Activated CD8-positive, alpha-beta memory T cell treated with anti-CD3 and anti-CD28 coated beads for 1 hour (primary cell): ENCODE results near the gene SLC23A3.

ENCODE experiments used
- DNase-seq, 2 donors: peaks; one replicate each; pipeline ENCODE4 v3.0.0-alpha.2; 2020; ENCODE audit warnings: low read depth in 1 of 2; ENCODE audit errors: extremely low read depth in 1 of 2

The SLC23A3 gene, protein sequence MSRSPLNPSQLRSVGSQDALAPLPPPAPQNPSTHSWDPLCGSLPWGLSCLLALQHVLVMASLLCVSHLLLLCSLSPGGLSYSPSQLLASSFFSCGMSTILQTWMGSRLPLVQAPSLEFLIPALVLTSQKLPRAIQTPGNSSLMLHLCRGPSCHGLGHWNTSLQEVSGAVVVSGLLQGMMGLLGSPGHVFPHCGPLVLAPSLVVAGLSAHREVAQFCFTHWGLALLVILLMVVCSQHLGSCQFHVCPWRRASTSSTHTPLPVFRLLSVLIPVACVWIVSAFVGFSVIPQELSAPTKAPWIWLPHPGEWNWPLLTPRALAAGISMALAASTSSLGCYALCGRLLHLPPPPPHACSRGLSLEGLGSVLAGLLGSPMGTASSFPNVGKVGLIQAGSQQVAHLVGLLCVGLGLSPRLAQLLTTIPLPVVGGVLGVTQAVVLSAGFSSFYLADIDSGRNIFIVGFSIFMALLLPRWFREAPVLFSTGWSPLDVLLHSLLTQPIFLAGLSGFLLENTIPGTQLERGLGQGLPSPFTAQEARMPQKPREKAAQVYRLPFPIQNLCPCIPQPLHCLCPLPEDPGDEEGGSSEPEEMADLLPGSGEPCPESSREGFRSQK

DNA sequence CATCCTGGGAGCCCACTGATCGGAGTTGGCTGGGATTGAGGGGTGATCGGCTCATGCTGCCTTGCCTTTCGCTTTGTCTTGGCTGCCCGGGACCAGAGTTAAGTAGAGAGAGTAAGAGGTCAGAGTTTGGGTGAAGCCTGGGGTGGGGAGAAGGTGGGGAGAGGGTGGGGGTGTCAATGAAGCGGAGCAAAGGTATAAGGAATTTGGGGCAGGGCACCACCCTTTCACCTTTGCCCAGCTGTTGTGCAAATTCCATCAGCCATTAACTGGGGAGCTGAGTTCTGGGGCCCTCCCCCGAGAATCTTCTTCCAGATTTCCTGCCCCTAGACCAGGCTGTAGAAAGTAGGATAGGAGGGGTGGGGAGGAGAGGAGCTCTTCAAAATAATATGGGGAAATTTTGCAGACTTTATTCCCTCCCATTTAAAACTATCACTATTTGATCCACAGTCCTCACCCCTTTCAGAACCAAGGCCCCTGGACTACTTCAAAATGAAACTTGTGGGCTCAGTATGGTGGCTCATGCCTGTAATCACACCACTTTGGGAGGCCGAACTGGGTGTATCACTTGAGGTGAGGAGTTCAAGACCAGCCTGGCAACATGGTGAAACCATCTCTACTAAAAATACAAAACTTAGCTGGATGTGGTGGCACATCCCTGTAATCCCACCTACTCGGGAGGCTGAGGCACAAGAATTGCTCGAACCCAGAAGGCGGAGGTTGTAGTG is at the start of gene SLC23A3:
Gene SLC23A3, minus strand, starts transcription at position 100 of the 725 bp plus-strand sequence. Its CDS starts 45 bp downstream, at position 55.
- no peak for DNase-seq

DNA sequence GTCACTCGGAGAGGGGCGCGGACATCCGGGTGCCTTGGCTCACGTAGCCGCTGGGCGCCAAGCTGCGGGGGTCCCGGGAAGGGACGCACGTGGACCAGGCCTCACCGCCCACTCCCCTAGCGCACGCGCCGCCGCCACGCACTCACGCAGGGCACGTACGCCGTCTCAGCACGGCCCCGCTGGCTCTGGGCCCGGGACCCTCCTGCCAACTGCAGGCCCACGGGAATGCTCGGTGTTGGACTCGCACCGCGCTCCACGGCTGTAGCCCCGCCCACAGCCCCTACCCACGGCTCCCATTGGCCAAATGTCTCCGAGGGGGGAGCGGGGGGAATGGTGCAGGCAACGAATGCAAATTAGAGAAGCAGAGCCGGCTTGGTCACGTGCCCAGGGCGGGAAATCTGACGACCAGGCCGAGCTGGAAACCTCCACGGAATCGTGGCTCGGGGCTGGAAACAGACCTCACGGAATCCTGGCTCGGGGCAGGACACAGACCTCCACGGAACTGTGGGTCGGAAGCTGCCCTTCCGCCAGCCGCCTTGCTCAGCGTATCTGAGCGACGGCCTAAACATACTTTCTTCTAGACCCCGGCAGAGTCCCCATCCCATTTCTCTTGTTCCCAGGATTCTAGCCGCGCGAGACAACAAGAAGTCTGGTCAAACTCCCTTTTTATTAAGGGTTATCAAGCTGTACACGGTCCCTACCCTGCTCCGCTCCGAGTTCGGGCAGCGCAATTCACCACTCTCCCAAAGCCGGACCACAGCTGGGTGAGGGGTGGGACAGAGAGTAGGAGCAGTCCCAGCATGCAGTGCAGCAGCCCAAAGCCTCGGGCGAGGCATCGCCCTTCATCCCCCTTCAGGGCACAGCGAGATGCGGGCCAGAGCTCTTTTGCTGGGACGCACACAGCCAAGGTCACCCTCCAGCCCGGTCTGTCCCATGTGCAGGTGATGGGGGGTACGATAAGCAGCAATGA is 49.2 kb upstream of the SLC23A3 start, which contains the start of gene ABCB6:
Gene ABCB6, minus strand, starts transcription at position 227 of the 970 bp plus-strand sequence. CDS start 285 bp downstream, outside the sequence.
- DNase-seq: peak; percentile 68 to 73

DNA sequence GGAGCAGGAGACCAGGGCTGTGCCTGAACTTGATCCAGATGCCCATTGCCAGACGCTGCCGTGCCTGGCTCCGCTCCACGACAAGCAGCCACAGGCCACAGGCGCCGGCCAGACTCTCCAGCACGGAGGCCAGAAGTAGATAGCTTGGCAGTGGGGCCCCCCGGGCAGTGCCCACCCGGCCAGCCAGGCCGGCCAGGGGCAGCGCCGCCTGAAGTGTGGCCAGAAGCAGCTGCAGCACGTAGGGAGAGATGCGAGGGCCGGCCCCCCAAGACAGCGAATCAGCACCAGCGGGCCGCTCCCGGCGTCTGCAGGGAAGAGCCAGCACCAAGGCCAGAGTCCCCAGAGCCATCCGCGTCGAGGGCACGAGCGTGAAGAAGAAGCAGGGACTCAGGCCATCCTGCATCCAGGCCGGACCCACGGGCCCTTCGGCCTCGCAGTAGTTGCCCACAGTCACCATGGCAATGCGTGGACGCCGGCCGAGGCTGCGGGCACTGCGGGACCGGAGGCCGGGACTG is 48.4 kb upstream of the SLC23A3 start:
- DNase-seq: no peak

DNA sequence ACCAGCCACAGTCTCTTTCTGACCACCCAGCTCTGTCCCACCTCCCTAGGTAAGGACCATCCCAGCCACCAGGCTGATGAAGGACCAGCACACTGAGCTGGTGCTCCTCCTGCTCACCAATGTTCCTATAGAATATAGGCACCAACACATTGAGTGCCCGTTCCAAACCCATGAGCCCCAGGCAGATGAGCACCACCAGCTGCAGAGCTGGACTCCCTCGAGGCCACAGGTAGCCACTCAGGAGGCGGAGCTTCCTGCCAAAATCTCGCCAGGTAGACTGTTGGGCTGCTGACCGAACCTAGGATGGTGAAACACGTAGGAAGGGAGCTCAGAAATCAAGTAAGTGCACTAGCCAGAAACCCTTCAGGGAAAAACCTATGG is 46.7 kb upstream of the SLC23A3 start:
- DNase-seq: no peak

DNA sequence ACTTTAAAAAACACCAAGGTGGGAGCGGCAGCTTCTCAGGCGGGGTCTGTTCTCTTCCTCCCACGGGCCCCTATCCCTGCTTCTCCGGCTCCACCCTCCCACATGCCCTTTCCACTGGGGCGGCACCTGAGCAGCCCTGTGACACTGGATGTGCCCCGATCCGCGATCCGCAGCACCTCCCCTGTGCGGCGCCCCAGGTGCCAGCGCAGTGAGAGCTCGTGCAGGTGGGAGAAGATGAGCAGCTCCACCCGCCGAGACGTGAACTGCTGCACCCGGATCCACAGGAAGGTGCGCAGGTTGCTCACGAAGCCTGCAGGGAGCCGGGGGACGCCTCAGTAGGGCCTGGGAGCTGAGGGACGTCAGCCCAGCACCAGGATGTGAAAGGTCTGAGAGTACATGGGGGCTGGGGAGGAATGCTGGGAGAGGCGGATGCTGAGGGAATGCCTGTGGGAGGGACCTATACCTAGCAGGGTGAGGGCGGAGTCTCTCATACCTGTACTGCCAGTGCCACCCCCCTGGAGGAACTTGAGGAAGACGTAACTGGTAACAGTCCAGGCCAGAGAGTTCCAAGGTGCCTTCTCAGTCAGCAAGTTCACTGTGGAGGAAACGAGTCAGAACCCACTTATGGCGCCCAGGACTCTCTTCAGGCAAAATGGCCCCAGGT is 46.2 kb upstream of the SLC23A3 start:
- no peak for DNase-seq

DNA sequence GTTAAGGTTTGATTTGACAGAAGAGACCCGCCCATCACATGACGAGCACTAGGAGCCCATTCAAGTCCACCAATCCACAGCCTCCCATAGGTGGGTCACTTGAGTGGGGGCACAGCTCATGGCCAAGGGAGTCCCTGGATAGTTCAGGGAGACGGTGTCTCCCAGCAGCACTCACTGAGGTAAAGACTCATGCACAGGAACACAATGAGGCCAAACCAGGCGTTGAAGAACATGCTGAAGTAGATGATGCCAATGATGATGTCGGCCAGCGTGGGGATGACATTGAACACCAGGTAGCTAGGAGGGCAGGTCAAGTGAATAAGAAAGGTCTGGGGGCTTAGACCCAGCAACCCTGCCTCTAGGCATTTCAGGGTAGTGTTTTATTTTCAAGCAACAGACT is 45.0 kb upstream of the SLC23A3 start:
- DNase-seq: no peak

DNA sequence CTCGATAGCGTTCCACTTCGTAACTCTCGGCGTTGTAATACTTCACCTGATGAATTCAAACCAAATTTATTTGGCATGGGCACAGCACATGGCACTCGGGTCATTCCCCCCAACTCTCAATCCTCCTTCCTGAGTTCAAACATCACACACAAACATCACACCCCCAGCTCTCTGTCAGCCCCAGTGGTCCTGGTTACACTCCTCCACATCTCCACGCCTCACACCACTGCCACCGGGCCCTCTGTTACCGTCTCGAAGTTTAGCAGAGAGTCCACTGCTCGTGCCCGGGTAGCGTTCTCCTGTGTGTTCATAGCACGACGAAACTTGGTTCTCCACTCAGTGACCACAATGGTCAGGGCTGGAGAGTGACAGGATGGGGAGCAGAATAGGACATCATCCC is 44.3 kb upstream of the SLC23A3 start:
- no peak for DNase-seq

DNA sequence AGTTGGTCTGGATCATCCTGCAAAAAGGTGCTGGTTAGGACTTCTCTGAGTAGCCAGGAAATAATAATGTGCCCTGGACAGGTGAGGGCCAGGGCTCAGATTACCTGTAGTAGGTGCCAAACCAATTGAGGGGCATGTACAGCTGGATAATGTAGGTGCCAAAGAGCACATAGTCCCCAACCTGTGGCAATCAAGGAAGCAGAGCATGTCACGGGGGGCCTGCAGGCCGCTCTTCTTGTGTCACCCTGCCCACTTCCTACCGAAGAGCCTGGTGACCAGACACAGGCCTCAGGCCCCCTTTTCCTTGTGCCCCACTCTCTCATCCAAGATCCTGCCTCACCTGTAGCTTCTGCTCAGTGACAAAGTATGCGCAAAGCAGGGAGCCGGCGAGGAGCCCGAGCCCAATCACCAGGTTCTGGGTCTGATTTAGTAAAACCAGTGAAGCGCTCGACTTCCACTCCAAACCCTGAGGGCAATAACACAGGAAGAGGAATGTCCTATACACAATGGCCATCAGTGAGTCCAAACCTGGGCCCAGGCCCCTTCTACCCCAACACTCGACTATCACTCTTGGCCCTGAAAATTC is 43.8 kb upstream of the SLC23A3 start:
- DNase-seq: no peak

DNA sequence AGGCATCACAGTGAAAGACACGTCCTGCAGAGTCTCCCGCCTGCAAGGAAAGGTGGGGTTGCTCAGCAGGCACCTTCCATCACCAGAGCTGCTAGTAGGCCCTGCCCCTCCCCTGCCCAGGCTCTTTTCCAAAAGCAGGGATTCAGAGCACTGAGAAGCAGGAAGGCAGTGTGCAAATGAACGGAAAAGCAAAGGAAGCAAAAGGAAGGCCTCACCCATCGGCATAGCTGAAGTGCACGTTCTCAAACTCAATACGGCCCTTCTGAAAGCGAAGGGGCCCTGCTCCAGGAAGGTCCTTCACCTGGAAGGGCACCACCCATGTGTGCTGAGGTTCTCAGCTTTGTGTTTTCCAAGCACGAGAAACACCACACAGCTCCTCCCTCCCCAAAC is 43.2 kb upstream of the SLC23A3 start:
- no peak for DNase-seq

DNA sequence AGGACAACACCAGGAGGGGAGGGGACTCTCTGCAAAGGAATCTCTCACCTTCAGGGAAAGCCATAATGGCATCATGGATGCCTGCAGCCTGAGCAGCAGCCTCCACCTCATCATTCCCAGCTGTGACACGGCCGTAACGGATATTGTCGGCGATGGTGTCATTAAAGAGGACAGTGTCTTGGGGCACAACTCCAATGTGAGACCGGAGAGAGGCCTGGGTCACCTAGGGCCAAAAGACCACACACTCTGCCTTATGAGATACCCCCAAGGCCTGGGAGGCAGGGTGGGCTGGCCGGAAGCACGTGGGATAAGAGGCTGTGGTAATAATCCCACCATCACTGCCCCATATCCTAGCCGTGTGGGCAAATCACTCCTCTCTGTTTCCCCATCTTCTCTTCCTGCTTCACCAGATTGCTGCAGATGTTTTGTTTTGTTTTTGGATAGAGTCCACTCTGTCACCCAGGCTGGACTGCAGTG is 41.1 kb upstream of the SLC23A3 start:
- no peak for DNase-seq

DNA sequence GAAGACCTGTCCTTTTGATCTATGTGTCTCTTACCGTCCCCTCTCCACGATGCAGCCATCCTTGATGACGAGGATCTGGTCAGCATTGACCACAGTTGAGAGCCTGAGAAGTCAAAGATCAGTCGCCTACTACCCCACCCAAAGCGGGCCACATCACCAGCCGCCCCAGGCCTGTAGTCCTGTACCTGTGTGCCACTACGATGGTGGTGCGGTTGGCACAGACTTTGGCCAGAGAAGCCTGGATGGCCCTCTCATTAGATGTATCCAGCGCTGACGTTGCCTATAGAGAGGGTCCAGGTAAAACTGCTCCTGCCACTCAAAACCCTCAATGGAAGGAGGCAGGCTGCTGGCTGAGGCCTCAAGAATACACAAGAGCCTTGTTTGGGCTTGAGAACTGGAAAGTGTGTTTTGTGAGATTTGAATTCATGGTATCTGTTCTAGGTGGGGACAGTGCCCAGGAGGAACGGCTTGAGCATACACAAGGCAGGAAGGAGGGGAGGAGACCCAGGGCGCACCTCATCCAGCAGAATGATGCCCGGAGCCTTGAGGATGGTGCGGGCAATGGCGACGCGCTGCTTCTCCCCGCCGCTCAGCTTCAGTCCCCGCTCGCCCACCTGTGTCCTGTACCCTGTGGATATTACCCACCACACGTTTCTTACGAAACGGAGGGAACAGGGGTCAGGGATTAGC is 40.5 kb upstream of the SLC23A3 start:
- no peak for DNase-seq

DNA sequence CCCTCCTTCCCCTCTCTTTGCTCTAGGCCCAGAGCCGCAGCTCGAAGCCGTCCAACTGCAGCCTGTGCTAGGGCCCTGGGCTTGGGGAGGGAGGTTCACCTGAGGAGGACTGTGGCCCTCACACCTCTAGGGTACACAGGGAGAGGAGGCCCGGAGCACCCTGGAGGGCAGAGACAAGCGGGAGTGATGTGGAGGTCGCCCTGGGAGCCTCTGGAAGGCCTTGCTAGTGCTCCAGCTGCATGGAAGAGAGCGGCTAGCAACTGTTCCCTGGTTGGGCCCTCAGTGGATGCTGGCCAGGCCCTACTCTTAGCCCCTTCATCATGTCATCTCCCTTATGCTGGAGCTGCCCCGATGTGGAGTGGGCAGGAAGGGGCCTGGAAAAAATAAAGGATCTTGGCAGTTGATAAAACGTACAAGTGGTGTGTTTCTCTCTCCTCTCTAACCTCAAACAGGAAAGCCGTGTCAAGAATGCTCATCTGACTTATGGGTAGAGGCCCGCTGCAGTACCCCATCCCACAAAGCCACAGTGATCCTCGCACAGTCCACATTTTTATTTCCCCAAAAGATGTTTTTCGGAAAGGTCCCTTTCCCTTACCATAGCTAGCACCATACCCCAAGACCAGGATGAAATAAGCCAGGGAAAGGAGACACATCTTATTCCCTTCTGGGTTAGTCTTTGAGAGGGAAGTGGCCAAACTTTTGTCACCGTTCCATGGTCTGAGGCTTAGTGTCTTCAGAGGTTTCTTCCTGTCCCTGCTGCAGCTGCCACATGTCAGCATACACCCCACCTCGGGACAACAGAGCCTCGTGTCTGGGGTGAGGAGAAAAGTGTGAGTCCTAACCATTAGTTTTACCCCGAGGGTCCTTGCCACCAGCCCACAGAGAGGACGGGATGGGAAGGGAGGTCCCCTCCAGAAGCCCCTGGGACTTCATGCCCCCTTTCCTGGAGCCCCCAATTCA is 39.7 kb upstream of the SLC23A3 start:
- DNase-seq: no peak

DNA sequence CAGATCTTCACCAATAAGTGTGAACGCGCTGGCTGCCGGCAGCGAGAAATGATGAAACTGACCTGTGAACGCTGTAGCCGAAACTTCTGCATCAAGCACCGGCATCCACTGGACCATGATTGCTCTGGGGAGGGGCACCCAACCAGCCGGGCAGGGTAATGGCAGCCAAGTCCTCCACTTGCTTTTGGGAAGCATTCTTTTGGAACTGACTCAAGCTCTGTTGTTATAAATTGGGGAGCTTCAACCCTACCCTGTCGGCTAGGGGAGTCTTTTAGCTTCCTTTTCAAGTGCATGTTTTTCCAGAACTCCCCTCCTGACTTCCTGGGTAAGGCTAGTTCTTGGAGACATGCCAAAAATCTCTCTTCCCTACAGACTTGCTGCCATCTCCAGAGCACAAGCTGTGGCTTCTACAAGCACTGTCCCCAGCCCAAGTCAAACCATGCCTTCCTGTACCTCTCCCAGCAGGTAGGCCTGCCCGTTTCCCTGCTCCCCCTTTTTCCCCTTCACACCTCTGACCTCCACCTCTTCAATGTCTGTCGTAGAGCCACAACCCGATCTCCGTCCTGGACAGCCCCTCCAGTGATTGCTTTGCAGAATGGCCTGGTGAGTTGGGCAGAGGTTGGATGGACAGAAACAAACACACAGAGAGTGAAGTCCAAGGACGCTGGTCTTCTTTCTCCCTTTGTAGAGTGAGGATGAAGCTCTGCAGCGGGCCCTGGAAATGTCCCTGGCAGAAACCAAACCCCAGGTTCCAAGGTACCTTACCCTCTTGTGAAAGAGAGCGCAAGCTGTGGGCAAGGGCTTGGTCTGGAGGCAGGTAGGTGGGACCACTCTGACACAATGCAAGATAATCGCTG is 38.3 kb upstream of the SLC23A3 start:
- DNase-seq: no peak

DNA sequence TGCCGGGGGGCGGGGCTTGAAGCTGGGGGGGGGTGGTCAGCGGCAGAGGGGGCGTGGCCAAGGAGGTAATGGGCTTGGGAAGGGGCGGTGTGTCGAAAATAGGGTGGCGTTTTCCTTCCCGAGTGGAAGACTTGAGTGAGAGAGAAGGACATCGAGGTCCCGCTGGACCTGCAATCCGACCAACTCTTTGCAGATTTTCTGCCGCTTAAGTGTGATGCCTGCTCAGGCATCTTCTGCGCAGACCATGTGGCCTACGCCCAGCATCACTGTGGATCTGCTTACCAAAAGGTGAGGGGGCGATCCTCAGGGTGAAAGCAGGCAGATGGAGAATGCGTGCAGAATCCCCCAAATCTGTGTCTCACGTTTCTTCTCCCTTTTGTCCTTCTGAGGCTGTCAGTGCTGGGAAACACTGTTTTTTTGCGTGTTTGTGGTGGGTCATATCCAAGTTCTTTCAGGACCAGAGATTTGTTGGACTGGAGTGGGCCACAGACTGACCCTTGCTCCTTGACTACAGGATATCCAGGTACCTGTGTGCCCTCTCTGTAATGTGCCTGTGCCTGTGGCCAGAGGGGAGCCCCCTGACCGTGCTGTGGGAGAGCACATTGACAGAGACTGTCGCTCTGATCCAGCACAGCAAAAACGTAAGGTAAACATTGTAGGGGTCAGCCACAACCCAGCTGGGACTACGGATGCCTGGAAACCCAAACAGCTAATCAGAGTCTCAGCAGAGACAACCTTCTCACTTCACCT is 37.5 kb upstream of the SLC23A3 start:
- no peak for DNase-seq

DNA sequence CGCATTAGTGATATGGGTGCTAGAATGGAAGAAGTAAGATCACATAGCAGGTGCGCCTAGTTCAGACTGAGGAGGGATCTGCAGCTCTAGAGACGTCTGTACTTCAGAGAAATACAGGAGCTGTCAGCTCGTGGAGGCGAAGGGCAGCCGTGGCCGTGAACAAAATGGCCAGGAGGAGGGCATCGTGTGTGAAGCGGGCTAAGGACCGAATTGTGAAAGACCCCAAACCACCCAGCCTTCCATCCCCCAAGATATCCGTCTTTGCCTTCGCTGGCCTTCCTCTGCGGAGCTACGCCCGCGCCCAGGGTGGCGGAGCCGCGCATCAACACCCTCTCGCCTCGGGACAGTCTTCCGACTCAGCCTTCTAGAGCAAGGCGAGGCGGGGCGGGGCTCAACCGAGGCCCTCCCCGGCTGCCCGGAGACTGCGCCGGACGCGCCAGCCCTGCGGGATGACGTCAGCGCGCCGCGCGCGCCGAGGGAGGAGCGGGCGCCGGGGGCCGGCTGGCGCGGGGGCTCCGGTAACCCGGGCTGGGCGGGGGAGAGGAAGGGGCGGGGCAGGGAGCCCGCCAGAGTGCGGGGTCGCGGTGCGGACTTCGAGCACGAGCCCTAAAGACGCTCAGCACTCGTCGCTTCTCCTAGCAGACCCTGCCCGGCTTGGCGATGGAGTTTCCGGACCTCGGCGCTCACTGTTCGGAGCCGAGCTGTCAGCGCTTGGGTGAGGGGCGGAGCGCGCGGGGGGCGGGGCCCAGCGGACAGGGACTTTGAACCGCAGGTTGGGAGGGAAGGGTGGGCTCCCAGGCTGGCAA is 36.7 kb upstream of the SLC23A3 start, which contains the start of gene ZFAND2B:
Gene ZFAND2B, plus strand, starts transcription at position 455 of the 806 bp plus-strand sequence. Its CDS starts 206 bp downstream, at position 661.
- DNase-seq: peak; percentile 88 to 93
